Measurements from ENCODE around the gene NPNT.
A peak's percentile ranks its signal among the peaks of the same experiment; 100 is the strongest.

NPNT gene

DNA sequence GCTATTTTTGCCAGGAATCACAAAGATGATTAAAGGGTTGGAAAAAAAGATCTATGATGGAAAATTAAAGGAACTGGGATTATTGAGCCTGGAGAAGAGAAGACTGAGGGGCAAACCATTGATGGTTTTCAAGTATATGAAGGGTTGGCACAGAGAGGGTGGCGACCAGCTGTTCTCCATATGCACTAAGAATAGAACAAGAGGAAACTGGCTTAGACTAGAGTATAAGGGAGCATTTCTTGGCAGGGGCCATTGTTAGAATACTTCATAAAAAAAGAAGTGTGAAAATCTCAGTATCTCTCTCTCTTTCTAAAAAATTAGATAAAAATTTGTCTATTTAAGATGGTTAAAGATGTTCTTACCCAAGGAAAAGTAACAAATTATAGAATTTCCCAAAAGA lies 75.1 kb downstream of the NPNT start:
- DNase-seq = peak in 8 of 58 donors; percentile 1 to 5 (median 1)

DNA sequence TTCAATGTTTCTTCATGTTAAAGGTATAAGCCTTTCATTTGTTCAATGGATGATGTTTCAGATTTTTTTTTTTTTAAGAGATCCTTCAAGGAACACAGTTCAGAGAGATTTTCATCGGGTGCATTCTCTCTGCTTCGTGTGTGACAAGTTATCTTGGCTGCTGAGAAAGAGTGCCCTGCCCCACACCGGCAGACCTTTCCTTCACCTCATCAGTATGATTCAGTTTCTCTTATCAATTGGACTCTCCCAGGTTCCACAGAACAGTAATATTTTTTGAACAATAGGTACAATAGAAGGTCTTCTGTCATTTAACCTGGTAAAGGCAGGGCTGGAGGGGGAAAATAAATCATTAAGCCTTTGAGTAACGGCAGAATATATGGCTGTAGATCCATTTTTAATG lies 75.8 kb downstream of the NPNT start:
- no peak for DNase-seq

DNA sequence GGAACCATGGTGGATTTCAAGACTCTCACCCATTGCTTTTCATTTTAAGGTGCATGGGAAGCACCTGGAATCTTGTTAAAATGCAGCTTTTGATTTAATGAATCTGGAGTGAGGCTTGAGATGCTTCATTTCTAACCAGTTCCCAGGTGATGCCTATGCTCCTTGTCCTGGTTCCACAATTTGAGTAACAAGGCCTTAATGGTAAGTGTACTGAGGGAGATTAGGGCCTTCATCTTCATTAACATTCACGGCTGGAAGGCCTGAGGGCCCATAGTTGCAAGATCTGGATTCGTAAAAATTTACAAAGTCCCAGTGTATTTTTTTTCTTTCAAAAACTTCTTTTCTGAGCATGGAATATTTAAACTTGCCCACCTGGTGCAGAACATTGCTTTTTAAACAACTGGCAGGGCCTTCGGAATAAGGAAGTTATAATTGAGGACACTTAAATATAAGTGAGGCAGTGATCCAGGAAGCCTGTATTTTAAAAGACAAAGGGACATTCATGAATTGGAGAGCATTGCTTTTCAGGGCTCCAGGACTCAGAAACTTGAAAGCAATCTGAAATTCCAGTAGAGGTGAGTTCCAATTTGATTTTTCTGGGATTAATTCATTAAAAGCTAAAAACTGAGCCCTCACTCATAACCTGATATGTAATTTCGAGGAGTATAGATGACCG lies 77.8 kb downstream of the NPNT start:
- DNase-seq = no peak

GRCh38 chr4:105976915-105977314 lies 81.6 kb downstream of the NPNT start:
- no peak for DNase-seq

GRCh38 chr4:105978684-105979296 lies 83.5 kb downstream of the NPNT start:
- no peak for DNase-seq

- no peak for DNase-seq
Measured at GRCh38 chr4:105979506-105979905, 84.2 kb downstream of the NPNT start.

DNA sequence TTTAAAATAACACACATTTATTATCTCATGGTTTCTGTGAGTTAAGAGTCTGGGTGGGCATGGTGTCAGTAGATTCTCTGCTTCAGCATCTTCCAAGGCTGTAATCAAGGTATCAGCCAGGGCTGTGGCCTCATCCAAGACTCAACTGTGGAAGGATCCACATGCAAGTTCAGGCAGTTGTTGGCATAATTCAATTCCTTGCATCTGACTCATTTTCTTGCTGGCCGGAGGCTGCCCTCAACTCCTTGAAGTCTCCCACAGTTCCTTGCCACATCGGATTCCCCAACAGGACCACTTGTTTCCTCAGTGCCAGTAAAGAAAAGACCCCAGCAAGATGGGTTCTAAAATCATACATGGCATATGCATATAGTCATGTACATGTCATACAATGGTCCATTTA lies 93.4 kb downstream of the NPNT start:
- no peak for DNase-seq

- no peak for DNase-seq
Measured at GRCh38 chr4:105989485-105990242, 94.4 kb downstream of the NPNT start.

- DNase-seq = peak in 50 of 58 donors; percentile 3 to 72 (median 39)
Measured at GRCh38 chr4:105990933-105991332, 95.7 kb downstream of the NPNT start.

DNA sequence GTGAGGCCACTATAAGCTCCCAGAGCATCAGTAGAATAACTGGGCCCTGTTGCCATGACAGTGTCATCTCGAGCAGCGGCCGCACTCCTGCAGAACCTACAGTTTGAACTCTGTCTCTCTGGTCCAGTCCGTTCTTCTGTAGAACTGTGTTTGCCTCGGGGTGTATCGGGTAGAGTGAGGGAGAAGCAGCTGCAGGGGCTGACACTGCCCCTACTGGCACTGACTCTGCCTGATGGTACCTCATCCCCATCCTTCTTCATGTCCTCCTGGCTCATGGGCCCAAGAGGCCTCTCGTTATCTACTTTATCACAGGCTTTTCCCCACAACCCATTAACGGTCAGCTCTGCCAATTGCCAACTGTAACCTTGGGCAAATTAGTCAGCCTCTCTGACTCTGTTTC lies 96.5 kb downstream of the NPNT start:
- no peak for DNase-seq

GRCh38 chr4:105992641-105993305 lies 97.5 kb downstream of the NPNT start:
- DNase-seq = no peak

GRCh38 chr4:105994061-105994460 lies 98.8 kb downstream of the NPNT start:
- no peak for DNase-seq

GRCh38 chr4:105994841-105995501 lies 99.7 kb downstream of the NPNT start:
- DNase-seq = no peak

GRCh38 chr4:105996845-105997244 lies 101.6 kb downstream of the NPNT start:
- DNase-seq = no peak

DNA sequence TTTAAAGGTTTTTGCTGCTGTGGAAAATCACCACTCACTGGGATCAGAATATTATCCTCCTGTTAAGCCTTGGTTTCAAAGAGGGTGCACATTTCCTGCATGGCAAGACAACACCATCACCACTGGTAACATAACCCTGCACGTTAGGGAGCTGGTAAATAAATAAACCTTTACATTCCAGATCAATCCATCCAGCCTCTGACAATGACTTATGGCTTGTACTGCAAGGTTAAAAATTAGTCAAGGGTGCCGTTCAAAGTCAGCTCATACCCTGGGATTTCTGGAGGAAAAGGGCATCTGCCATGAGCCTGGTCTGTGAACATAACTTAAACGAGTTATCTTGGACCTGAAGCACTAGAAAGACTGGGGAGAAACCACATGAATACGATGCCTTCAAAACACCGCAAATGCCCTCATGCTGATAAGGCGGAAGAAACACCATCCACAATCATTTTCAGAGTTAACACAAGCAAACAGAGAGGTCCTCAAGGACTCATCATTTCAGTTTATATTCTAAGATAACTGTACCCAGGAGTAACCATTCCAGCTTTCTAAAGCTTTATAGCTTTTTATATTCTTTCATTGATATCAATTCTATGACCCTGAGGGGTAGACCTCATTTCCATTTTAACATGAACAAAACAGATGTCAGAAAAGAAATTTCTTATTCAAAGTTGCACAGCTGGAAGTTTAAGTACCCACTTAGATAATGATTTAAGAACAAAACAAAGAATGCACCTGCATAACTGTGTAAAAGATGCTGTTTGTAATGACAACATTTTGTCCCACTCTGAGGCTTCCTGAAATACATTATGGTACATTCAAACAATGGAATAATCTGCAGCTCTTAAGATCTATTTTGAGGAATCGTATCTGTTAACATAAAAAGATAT lies 103.1 kb downstream of the NPNT start:
- no peak for DNase-seq

DNA sequence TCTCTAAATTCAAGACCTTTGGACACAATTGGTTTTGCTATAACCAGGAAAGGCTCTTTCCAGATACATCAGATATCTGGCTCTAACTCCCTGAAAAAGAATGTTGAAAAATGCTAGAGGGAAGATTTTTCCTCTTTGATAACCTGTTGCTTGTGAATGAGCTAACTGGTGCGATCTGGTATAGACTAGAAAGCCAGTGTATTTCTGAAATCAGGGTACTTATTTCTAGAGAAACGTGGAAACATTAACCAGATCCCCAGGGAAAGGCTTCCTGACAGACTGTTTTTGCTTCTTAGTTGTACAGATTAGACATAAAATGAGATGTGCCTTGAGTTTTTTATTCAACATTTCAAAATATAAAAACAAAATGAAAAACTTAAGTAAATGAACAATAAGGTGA lies 107.7 kb downstream of the NPNT start:
- no peak for DNase-seq

DNA sequence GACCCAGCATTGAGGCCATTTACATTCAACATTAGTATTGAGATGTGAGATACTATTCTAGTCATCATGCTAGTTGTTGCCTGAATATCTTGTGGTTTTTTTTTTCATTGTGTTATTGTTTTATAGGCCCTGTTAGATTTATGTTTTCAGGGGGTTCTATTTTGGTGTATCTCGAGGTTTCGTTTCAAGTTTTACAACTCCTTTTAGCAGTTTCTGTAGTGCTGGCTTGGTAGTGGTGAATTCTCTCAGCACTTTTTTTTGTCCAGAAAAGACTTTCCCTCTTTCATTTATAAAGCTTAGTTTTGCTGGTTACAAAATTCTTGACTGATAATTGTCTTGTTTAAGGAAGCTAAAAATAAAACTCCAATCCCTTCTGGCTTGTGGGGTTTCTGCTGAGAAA lies 115.5 kb downstream of the NPNT start:
- DNase-seq = no peak

DNA sequence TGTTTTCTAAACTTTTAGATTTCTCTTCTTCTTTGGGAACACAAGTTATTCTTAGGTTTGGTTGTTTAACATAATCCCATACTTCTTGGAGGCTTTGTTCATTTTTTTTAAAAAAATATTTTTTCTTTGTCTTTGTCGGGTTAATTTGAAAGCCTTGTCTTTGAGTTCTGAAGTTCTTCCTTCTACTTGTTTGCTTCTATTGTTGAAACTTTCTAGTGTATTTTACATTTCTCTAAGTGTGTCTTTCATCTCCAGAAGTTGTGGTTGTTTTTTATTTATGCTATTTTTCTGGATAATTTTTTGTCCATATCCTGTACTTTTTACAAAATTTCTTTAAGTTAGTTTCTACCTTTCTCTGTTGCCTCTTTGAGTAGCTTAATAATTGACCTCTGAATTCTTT lies 116.1 kb downstream of the NPNT start:
- no peak for DNase-seq

DNA sequence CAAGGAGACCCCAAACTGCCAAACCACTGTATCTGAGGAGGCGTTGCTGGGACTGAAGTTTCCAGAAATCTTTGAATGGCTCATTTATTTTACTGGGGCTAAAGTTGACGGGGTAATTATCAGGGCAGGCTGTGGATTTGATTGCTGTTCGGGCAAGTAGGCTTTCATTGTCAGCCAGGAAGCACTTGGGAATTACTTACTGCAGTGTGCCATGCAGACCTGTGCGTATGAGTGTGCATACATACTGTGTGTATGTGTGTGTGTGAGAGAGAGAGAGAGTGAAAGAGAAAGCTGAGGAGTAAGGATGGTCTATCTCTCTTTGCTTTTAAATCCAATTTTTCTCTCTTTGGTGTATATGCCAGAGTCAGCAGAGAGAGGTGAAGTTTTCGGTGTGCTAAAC lies 122.7 kb downstream of the NPNT start:
- no peak for DNase-seq

- no peak for DNase-seq
Measured at GRCh38 chr4:106019771-106020170, 124.5 kb downstream of the NPNT start.
